HPDE6-E6E7 (cell line): ENCODE measurements around the gene FBXW8.
A peak's percentile ranks its signal among the peaks of the same experiment; 100 is the strongest.

Experiments used
- DNase-seq: peaks from one replicate; pipeline ENCODE4 v3.0.0; 2011; ENCODE audit warnings: missing footprints; ENCODE audit errors: extremely low spot score

FBXW8 gene

DNA sequence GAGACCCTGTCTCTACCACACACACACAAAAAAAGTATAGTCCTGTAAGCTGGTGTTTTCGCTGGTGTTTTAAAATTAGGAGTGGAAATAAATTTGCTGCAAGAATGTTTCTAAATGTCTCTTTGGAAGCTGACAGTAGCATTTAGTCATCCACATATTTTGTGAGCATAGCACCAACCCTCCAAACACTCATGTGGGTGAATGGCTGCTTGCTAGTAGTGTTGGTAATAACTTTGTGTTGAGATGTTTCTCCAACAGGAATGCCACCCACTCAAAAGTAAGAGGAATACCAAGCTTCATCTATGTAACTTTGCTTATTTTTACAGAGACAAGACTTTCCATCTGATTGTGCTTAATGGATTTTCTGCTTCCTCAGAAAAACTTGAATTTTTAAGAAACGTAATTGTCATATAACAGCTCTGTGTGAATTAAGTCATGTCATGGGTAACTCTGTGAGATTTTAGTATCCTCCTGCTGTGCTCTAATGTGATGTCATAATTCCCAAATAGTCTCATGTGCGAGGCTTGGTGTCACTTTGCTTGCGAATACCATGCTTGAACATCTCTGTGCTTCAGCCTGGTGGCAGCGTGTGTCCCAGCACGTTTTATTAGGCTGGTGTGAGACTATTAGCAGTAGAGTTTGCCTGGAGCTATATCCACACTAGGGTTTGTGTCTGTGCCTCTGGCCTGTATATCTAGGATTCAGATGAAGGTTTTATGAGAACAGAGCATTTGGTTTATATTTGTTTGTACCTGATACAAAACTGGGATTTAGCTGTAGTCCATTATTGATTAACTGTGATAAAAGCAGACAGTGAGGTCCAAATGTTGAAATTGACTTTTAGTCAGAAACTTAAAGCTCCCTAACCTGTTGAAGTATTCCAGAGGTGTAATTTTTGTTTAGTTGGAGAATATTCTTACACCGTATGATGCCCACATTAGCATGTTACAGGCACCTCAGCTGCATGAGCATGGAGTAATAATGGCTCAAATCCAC, 80.5 kb downstream of the FBXW8 start:
- no peak for DNase-seq

DNA sequence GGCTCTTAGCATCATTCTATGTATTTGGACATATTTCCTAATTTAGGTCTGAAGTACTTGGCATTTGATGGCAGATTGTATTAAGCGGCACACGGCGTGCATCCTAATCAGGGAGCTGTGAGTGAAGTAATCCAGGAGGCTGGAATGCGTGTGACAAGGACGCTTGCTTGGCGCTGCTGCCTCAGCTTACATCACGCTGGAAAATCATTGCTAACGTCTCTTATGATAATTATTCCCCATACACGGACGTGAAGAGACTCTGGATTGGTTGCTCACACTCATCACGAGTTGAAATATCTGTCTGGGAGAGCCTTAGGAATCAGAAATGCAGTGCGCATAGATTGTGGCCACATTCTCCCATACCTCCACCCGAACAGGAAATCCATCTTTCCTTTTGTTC, 85.3 kb downstream of the FBXW8 start:
- DNase-seq = no peak

DNA sequence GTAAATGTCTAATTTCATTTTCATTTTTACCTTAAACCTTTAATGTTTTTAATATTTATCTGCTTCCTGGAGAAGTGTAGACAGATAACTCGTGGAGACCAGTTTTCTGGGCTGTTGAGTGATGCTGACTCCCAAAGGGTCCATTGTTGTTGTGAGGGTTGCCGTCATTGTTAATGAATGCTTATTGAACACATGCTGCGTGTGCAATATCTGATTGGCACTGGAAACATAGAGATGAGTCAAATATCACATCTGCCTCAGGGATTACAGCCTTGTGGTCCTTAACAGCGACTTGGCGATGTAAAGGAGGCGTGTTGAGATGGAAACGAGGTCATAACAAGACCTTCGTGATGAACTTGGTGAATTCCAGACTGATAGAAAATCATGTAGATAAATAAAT, 85.9 kb downstream of the FBXW8 start:
- no peak for DNase-seq

DNA sequence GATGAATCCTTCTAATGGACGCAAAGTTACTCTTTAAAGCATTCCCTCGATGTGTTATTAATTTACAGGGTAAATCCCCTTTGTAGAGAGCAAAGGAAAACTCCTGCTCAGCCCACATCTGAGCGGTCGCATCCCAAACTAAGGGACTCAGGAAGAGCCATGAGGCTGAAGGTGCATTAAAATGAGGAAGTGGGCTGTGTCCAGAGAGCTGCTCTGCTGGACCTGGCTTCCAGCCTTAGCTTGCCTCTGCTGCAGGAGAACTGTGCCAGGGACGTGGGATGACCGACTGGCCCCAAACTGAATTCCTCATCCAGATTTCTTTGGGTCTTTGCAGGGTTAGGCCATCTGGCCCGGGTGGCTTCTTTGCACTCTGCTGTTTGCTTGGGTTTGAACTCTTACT, 88.3 kb downstream of the FBXW8 start:
- no peak for DNase-seq

DNA sequence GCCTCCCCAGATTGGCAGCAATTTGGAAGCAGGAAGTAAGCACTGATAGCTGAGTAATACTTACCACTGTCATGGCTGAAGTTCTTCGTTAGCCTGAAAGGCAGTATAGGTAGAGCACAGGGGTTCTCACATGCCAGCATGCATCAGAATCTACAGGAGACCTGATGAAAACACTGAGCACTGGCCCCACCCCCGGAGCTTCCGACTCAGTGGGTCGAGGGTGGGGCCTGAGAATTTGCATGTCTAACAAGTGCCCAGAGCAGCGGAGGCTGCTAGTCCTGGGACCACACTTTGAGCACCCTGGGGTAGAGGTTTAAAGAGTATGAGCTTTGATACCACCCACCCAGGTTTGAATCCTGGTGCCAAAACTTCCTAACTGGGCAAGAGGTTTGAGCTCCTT, 89.6 kb downstream of the FBXW8 start:
- DNase-seq = no peak

DNA sequence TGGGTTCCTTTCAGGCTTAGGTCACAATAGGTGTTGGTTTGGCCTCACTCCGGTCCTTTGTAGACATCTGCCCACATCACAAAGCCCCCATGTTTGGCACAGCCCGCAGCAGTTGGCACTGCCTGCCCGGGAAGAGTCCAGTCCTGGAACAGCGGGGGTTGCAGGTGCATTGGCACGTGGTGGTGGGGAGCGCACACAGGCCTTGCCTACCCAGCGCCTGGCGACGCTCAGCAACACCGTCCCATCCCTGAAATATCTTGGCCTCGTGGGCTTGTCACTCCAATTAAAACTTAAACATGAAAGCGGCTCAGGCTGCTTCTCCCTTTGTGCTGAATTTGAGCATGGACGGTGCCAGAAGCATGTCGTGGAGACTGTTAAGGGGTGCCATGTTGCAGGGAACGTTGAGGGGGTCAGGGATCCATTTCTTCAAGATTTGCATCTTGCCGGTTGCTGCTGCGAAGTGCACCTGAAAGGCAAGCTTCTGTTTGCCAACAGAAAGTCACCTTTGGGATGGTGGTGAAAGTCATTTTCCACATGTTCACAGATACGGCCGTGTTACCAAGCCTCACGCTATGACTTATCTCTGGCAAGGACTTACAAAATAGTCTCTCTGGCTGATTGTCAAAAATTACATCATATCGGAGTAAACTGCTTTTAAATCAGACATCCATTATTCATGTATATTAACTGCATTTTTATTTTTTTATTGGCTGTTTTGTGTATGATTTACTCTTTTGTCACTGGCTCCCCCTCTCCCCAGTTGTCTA, 91.5 kb downstream of the FBXW8 start:
- no peak for DNase-seq

DNA sequence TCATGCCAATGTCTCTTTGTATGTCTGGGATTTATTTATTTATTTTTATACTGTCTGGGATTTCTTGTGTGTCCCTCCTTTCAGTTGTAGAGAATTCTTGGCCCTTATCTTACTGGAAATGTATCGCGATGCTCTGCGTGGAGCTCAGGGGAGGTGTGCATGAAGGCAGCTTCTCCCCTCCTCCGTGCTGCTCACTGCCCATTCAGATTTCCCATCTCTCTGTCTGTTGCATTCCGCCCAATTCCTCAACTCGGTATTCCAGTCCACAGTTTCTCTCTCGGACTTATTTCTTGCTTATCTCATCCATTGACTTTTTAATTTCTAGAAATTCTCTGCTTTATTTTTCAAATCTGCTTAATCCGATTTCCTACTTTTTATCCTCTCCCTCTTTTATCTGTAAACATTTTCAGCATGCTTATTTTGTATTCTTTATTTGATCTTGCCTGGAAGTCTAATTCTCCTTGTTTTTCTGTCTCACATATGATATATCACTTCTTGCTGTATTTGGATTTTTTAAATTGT, 93.2 kb downstream of the FBXW8 start:
- no peak for DNase-seq

DNA sequence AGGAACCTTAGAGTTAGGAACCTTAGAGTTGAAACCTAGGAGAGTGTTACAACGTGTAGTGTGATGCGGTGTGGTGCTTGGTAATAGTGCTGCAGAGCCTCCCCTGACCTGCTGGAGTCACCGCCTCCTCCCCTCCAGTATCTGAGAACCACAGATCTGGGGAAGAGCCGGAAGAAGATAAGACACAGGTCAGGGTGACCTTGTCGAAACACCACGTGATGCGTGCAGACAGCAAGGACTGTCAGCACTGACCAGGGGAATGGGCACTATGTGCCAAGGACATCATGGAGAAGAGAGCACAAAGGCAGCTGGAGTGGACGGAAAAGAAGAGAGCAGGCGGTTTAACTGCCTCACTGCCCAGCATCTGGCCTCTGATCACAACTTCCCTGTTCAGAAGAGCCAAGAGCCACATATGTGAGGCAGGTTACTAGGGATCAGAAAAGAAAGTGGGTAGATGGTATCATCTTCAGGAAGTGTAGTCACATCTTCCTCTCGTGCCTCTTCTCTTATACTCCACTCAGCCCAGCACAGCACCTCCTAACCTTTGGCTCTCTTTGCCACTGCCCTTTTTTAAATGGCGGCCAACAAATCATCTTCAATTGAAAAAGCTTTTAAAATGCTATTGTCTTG, 94.8 kb downstream of the FBXW8 start:
- DNase-seq = no peak

DNA sequence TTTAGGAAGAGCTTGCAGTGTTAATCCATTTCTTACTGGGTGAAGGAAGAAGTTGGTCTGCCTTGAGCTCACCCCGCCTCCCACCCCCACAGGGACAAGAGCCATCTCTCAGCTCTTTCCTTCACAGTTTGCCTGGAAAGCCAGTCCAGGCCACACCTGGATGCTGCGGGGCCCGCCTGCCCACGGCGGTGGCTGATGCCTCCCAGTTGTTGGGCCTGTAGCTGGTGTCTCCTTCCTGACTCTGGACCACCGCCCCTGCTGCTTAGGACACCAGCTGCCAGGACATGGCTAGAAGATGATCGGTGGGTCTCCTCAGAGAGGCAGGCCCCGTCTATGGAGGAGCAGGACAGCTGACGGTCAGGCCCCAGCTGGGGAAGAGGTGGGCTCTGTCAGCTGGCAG, 95.6 kb downstream of the FBXW8 start:
- no peak for DNase-seq

DNA sequence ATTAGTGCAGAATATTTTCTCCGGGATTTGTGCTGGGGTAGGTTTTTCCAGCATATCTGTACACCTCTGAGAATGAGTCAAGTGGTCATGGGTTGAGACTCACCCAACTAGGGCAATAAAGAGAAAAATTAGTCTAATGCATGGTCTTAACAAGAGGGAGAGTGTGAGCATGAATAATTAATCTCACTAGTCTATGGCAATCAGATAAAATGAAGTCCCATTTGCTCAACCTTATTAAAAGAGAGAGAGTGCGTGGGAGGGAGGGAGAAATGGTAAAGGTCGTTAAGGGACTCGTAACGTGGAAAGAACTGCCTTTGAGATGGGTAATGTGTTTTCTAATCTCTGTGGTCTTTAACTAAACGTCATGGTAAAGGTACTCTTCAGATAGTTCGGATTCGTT, 96.8 kb downstream of the FBXW8 start:
- DNase-seq = no peak

DNA sequence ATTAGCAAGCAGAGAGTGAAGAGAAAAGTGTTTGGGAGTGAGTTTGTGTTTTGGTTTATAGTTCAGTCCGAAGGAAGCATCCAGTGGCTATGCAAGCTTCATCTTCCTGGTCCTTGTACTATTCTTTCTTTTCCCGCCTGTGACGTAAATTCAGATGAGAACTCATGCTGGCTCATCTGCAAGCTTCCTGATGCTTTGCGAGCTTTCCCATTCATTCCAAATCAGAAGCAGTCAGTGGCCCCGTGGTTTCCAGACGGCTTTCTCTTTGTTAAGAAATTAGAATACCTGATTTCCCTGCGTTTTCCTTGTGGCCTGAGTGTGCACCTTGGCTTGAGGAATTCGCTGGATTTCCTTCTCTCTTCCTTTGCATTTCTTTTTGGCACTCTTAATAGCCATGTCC, 99.0 kb downstream of the FBXW8 start:
- no peak for DNase-seq

DNA sequence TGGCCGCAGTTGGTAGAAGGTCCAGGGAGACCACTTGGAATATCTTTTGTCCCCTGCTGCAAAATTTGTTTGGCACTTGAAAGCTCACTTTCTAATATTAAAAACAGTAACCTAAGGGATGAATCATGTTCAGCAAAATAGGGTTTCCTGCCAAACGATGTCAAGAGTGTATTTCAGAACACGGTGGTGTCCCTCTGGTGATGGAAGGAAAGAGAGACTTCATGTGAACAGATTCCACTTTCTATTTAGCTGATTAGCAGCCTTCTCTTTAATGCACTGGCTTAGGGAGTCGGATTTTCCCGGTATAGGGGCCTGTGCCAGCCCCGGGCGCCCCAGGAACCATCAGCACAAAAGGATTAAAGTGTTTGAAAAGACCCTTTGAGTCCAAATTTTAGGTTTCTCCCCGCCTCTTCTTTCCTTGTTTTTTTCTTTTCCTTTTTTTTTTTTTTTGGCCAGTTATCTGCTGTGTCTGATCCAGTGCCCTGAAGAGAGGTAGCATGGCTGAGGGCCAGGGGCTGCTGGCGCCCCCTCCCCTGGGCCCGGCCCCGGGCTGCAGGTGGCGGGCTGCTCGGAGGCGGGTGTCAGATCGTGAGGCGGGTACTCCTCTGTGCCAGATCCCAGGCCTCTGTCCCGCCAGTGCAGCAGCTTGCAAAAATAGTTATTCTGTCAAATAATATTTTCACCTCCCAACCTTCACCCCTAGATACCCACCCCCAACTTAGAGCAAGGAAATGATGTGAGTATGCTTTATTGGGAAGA, 100.1 kb downstream of the FBXW8 start:
- DNase-seq = no peak

DNA sequence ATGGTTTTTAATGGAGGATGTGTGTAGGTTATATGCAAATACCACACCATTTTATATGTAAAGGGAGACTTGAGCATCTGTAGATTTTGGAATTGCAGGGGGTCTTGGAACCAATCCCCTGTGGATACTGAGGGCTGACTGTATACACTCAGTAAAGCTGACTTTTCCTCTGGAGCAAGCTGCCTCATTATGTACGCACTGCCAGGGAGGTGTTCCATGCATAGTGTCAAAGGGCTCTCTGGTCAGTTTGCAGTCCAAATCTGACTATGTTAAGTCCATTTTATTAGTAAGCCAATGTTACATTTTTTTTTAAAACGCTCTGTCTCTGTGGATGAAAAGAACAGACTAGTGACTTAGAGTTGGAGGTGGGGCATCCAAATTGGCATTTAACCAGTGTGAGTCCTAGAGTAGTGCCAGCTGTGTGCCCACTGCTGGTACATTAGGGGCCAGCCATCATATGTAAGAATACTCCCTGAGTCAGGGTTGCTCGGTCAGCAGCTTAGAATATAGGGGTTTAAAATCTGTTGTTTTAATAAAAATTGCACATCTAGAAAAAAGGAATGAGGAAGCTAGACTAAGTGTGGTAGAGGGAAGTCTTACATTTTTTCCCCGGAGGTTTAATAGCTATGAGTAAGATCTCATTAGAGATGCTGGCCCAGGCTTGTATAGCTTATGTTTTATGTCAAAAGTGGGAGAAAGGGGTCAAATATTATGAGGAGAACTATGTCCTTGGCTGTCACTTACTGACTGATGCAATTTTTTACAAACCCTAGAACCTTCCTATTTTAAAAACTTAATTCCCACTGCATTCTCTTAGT, 101.4 kb downstream of the FBXW8 start:
- peak; percentile 64 for DNase-seq

DNA sequence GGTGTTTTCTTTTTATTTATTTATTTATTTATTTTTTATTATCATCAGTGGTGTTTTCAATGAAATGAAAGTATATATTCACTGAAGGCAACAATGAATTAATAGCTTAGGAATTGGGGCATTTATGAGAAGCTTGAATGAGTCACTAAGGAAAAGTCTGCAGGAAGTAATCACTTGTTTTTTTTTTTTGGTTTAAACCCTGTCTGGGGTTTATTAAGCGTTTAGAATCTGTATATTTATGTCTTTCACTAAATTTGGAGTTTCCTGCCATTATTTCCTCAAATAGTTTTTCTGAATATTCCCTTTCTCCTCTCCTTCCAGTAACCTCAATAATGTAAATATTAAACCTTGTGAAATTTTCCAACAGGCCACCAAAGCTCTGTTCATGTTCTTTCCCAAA, 103.0 kb downstream of the FBXW8 start:
- DNase-seq = peak; percentile 48

DNA sequence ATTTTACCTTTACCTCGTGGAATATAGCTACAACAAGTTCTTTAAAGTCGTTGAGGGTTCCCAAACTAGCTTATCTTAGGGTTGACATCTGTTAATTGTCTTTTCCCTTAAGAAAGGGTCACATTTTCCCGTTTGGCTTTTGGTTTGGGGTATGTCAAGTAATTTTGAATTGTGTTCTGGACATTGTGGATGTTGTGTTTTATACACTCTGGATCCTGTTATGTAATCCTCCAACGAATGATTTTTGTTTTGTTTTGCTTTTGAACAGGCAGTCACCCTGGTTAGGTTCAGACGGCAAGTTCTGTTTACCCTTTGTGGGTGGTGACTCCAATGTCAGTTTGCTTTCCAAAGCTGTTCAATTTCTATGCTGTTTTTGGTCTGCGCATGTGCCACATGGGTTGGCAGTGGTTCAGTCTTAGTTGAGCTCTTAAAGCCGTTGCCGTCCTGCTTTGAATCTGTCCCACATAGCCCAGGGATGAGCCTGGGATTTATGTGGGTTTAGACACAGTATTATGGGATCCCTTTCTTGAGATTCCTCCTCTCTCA, 103.7 kb downstream of the FBXW8 start:
- no peak for DNase-seq

DNA sequence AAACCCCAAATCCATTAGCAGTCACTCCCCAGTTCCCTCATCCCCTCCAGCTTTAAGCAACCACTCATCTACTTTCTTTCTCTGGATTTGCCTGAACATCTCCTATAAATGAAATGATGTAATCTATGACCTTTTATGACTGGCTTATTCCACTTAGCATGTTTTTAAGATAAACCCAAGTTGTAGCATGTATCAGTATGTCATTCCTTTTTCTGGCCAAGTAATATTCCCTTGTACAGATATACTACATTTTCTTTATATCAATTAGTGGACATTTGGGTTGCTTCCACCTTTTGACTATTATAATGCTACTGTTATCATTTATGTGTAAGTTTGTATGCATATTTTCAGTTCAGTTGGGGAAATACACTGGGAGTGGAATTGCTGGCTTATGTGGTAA, 105.1 kb downstream of the FBXW8 start:
- no peak for DNase-seq

DNA sequence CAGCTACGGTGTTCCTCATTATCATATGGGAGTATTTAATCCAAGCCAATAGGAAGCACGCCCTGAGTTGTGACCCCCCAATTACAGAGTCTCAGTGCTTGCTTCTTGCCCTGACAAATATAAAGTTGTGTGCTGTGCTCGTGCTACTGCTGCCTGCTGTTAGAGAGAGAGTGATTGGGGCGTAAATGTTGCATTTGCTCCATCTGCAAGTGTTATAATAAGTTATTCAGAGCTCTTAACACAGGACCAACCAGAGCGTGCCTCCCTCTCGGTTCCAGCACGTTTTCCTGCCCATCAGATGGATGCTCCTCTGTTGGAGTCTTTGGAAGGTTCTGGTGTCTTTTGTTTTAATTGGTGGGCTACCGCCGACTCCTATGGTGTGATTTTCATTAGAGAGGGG, 107.1 kb downstream of the FBXW8 start:
- no peak for DNase-seq

DNA sequence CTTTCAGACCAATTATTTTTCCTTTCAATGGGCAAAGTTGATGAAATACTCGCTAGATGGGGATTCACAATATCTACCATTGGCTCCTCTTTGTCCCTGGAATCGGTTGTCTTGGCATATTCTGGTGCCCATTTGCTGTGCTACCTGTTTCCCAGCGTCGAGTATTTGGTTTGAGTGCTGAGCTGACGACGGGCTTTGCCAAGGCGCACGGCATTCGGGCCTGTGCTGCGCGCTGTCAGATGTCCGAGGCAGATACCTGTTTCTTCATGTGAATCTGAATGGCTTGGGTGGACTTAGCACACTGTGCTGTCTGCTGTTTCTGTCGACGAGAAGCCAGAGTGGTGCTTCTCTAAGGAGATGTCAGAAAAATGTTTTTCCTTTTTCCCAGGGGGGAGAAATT, 107.5 kb downstream of the FBXW8 start:
- no peak for DNase-seq

DNA sequence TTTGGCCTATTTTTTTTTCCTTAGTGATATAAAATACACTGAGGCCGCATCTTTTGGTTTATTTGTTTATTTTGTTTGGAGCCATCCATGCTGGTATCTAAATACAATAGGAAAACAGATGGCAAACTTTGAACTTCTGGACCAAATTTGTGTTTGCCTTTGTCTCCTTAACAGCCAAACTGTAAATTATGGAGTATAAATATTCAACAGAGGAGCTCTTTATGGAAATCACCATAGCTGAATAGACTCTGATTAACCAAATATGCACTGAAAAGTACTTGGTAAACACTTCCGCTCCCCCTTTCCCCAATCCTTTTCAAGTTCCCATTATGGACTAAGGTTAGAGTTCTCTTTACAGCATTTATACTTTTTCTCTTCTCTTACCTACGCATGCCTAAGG, 107.9 kb downstream of the FBXW8 start:
- no peak for DNase-seq

DNA sequence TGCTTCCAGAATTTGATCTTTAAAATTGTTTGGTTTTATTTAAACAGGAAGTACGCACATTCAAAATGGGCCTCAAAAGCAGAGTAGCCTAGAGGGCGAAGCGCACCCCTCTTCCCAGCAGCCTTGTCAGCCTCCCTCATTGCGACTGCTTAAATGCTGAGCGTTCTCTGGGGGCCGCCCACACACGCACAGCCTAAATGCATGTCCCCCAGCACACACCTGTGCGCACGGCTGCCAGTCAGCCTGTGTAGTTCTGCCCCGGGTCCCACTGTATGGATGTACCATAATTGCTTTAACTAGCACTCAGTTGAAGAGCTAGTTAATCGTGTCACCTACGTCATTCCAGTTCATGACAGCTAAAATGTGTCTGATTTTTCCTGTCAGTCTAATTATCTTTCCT, 109.1 kb downstream of the FBXW8 start:
- DNase-seq = no peak
